WERI-Rb-1 (cell line): Measurements from ENCODE around the gene KCTD14.
"Not testable (repeated sequence)": the region's sequence is repeated elsewhere in the genome, so short reads cannot be mapped to it uniquely, and the experiment has no call there.

Source experiments
- DNase-seq: peaks from one replicate; pipeline ENCODE4 v3.0.0-alpha.2; 2020
- H3K27ac ChIP-seq: fragments of 250-450 bp; sonication (Bioruptor Pico); 2 replicates; pipeline ENCODE4 v1.5.1; 2020; ENCODE audit warnings: mild to moderate bottlenecking, moderate library complexity
- H3K27me3 ChIP-seq: fragments of 250-450 bp; sonication (Bioruptor Pico); 2 replicates; pipeline ENCODE4 v1.5.1; 2021; ENCODE audit warnings: mild to moderate bottlenecking, low read depth, moderate library complexity; ENCODE audit not compliant: insufficient read depth, severe bottlenecking
- H3K36me3 ChIP-seq: fragments of 250-450 bp; sonication (Bioruptor Pico); 2 replicates; pipeline ENCODE4 v1.5.1; 2020; ENCODE audit warnings: mild to moderate bottlenecking, moderate library complexity
- H3K4me3 ChIP-seq: 2 replicates; pipeline ENCODE4 v1.5.1; 2011; ENCODE audit warnings: low read depth, mild to moderate bottlenecking, control low read depth, low read length
- H3K9me3 ChIP-seq: fragments of 250-450 bp; sonication (Bioruptor Pico); 2 replicates; pipeline ENCODE4 v1.5.1; 2021; ENCODE audit warnings: mild to moderate bottlenecking, moderate library complexity; ENCODE audit not compliant: severe bottlenecking
- CTCF ChIP-seq: IDR thresholded peaks from 2 replicates; pipeline ENCODE4 v1.5.1; 2011; ENCODE audit warnings: low read depth, mild to moderate bottlenecking, control low read depth, inconsistent platforms, low read length

Gene KCTD14

GRCh38 chr11:78034623-78035022 lies 11.5 kb upstream of the KCTD14 start:
- DNase-seq: no peak
- Histone ChIP-seq H3K27ac (no peak overlapping the region), H3K4me3 (no peak overlapping the region), H3K27me3 (no peaks in the 10 kb centered on the region), H3K9me3 (no peaks in the 10 kb centered on the region), H3K36me3 (no peaks in the 10 kb centered on the region)
- TF ChIP-seq CTCF: 0 out of 2 replicates have a peak, but pooled peaks have one; percentile 2

- DNase-seq: no peak
- Histone ChIP-seq H3K36me3 (no peaks in the 10 kb centered on the region), H3K27ac (no peak overlapping the region), H3K4me3 (no peak overlapping the region), H3K9me3 (no peaks in the 10 kb centered on the region), H3K27me3 (no peaks in the 10 kb centered on the region)
- no peak for TF ChIP-seq CTCF
These were observed 10.0 kb upstream of the KCTD14 start for GRCh38 chr11:78033040-78033439.

GRCh38 chr11:78032090-78032489 lies 9.0 kb upstream of the KCTD14 start:
- Histone ChIP-seq H3K4me3 (no peak overlapping the region), H3K36me3 (no peaks in the 10 kb centered on the region), H3K27me3 (no peaks in the 10 kb centered on the region), H3K9me3 (no peaks in the 10 kb centered on the region), H3K27ac (no peak overlapping the region)
- no peak for TF ChIP-seq CTCF
- DNase-seq: no peak

GRCh38 chr11:78031629-78032028 lies 8.6 kb upstream of the KCTD14 start:
- Histone ChIP-seq H3K27me3 (no peaks in the 10 kb centered on the region), H3K27ac (no peak overlapping the region), H3K9me3 (no peaks in the 10 kb centered on the region), H3K4me3 (no peak overlapping the region), H3K36me3 (no peaks in the 10 kb centered on the region)
- TF ChIP-seq CTCF: no peak
- no peak for DNase-seq

- no peak overlapping the region for H3K27ac ChIP-seq
- H3K9me3 ChIP-seq: no peaks in the 10 kb centered on the region
- no peaks in the 10 kb centered on the region for H3K27me3 ChIP-seq
- H3K36me3 ChIP-seq: no peaks in the 10 kb centered on the region
- TF ChIP-seq CTCF: no peak
- DNase-seq: no peak
- no peak overlapping the region for H3K4me3 ChIP-seq
These were observed 7.6 kb upstream of the KCTD14 start for GRCh38 chr11:78030429-78031325.

GRCh38 chr11:78028423-78028822 lies 5.3 kb upstream of the KCTD14 start:
- not testable (repeated sequence) for H3K27ac ChIP-seq

More at GRCh38 chr11:78028423-78028822, 5.3 kb upstream of the KCTD14 start:
- H3K36me3 ChIP-seq, H3K27me3 ChIP-seq, H3K9me3 ChIP-seq, DNase-seq, H3K4me3 ChIP-seq: not testable (repeated sequence)
